GM19328 (cell line): ENCODE results near the gene DDX3X.
A peak's percentile ranks its signal among the peaks of the same experiment; 100 is the strongest.

Experiments
- ATAC-seq: cut with Tn5 transposase; IDR thresholded peaks from one replicate; pipeline ENCODE4 v1.9.1; 2021; ENCODE audit warnings: mild to moderate bottlenecking, moderate library complexity; ENCODE audit not compliant: unreplicated experiment

The DDX3X gene

DNA sequence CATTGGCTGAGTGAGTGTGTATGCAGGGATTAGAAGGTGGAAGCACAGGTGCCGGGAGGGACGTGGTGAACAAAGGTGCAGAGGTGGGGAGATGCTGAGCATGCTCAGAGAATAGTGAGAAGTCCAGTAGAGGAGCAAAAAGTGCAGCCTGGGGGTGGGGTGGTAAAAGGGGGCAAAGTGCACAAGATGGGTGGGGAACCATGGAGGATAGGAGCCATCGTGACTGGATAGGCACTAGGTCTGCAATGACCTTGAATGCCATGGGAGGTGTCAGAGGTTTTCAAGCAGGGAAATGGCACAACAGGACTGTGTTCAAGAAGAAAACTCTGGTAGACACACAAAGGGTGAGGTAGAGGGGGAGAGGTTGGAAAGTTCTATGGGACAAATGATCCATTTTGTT, 6.6 kb upstream of the DDX3X start:
- ATAC-seq: no peak

DNA sequence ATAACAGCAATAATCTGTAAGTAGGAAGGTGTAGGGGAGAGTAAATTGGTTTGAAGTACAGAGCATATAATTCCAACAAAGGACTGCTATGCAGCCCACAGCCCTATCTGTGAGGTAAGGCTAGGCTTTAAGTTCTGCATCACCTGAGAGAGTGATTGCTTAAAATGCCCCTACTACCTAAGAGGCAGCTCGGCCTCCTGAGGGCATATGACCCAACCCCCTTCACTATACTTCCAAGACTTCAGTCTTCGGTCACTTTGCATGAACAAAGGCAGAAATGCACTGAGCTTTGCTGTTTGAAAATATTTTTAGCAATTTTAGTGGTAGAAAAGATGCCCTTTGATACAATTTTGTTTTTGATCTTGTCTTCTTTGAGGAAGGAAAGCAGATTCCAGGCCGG, 4.9 kb upstream of the DDX3X start:
- no peak for ATAC-seq

DNA sequence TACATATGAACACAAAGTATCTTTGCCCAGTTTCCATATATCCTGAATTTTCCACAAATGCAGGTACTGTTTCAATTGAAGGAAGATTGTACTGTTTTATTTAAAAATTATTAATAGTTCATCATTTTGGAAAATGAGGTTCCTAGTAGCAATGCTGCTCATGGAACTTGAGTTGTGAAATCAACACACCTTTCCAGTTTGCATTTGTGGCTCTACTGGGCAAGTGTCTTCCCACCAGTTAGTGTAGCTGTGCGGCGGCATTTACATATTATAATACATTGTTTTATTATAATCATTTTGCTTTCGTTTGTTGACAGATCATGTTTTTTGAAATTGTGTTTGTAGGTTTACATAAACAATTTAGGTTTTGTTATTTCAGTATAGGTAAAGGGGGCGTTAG, 2.0 kb upstream of the DDX3X start:
- ATAC-seq: no peak

DNA sequence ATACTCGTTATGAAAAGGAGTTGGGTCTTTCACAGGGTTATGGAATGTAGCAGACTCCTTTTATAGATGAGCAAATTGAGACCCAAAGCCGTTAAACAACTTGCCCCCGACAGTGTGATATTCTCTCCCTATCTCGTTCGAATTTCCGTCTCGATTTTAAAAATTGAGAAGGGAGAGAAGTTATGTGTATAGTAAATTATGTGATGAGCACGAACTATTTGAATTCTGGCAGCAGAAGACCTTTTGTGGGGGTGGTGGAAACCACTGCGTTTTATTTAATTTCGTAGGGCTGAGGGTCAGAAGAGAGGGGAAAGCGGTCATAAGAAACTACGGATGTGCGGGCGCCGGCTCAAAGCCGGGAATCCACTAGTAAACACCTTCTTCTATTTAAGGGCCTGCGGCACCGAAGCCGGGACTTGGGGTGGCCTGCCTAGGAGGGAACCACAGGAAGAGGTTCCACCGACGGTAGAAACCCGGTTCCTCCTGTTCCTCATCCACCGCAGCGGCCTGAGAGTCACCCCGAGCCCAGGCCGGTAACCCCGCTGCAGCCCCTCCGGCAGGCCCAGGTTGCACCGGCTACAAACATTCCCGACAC, 1.5 kb upstream of the DDX3X start:
- peak; percentile 6 for ATAC-seq

DNA sequence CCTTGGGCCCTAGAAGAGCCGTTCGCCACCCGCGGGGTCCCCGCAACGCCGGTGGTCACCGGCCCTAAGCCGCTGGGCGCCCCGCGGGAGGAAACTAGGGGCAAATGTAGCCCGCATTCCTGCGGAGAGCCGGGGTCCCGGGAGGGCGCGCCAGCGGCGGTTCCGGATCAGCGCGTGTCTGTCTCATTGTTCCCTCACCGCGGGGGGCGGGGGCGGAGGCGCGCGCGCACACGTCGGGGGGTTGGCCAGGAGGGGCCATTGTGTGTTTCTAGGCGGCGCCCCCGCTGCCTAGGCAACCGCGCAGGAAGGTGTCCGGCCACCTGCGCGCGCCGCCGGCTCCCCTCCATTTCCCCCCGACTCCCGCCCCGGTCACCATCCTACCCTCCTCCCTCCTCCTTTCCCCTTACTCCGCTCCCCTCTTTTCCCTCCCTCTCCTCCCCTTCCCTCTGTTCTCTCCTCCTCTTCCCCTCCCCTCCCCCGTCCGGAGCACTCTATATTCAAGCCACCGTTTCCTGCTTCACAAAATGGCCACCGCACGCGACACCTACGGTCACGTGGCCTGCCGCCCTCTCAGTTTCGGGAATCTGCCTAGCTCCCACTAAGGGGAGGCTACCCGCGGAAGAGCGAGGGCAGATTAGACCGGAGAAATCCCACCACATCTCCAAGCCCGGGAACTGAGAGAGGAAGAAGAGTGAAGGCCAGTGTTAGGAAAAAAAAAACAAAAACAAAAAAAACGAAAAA, 789 bp upstream of the DDX3X start:
- peak; percentile 37 for ATAC-seq

DNA sequence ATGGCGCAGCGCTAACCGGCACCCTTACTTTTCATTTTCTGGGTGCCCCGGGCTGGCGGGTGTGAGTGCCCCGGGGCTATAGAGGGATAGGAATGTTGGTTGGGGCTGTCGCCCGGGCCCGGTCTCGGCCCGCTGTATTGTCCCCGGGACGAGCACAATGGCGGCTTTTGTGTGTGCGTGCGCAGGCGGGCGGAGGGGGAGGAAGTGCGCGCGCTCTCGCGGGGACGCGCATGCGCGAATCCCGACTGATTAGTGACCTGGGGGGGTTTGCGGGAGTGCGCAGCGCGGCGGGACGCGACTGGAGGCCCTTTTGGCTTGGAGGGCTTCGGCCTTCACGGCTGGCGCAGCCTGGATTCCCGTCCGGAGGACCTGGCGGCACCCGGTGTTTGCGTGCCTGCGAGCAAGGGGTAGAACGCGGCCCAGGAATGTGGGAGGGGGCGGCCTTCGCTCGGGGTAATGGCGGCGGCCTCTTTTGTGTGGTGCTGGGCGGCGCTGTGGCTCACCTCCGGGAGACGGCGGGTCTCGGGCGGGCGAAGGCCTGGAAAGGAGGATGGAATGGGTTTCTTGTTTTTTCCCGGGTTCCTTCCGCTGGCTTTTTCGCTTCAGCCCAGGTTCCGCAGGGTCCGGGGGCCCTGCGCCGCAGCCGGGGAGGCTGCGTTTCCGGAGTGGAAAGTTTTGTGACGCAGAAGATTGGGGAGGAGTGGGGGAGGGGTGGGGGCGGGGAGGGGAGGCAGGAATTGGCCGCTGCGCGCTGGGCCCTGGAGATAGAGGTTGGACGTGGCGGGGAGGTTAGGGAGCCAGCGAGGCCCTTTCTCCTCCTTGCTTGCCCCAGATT, 618 bp downstream of the DDX3X start:
- ATAC-seq: peak; percentile 21

DNA sequence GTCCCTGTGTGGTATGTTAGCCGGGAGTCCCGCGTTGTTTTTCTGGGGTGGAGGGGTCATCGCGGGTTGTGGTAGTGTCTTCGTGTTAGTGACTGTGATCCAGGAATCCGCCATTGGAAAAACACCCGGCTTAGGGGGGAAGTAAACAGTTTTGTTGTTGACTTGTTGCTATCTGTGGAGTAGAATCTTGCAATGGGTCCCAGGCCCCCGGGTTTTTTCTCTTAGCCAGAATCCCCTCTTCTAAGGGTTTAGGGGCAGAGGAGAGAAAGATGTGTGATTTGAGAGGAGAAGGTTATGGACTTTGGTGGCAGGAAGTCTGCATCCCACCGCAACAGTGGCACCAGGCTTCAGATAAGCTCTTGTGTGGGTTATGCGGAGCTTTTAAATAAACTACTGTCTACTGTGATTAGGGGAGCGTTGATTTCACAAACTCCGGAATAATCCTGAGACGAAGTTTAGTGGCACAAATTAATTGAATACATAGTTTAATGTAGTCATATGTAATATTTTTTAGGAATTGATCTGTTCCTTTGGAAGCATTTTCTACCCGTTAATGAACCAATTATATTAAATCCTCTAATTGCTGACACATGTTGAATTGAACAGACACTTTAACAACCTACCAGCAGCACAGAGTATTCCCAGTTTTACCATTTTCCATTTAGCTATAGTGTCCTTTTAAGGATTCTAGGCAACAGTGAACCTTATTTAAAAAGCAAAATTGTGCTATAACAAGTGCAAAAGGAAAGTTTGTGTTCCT, 1.4 kb downstream of the DDX3X start:
- no peak for ATAC-seq

DNA sequence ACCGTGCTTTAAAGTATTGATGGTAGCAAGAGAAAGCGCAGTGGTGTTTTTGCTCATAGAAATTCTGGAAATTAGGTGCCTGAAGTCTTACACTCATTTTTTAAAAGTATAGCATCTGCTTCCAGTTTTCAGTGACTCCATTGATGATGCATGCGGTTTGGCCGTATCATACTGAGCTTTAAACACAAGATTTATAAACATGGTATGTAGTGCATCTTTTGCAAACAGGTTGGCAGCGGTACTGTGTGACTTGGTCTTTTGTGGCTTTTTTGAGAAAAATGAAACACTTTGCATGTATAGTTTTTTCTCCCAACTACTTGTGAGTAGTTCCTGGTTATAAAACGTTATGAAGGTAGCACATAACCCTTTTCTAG, 2.0 kb downstream of the DDX3X start:
- no peak for ATAC-seq

DNA sequence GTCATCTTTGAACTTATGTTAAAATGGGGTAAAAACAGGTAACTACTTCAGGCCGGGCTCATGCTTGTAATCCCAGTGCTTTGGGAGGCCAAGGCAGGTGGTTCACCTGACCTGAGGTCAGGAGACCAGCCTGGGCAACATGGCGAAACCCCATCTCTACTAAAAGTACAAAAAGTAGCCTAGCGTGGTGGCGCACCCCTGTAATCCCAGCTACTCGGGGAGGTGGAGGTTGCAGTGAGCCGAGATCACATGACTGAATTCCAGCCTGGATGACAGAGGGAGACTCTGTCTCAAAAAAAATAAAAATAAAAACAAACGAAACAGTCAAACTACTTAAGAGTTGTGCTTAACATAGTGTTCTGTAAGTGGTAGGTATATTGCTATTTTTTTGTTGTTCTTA, 2.5 kb downstream of the DDX3X start:
- no peak for ATAC-seq

DNA sequence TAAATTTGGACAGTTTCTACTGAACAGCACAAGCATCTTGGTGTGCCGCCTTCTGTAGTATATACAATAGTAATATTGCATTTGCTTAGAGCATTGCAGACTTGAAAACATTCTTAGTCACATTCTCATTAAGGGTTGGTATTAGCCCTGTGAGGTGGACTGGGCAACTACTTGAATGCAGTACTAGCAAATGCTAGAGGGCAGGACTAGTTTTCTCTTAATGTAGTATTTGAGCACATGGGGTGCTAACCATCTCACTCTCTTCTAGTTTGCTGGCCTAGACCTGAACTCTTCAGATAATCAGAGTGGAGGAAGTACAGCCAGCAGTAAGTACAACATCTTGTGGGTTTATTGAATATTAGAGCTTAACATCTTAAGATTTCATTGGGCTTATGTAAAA, 3.2 kb downstream of the DDX3X start:
- no peak for ATAC-seq

DNA sequence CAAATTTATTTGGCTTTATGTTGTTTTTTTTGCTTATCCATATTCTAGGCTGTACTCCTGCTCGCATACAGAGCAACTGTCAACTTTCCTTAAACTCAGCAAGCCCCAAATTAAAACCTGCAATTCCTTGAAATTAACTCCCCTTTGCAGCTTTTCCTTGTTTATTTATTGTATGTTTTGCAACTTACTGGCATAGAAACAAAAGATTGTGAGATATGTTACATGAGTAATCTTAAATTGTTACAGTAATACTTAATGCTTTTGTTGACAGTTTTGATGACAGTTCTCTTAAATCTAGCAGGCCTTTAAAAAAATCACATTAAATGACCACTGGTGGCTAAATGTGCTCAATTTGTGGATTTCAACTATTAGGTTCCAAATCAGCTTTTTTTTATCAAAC, 4.5 kb downstream of the DDX3X start:
- no peak for ATAC-seq

DNA sequence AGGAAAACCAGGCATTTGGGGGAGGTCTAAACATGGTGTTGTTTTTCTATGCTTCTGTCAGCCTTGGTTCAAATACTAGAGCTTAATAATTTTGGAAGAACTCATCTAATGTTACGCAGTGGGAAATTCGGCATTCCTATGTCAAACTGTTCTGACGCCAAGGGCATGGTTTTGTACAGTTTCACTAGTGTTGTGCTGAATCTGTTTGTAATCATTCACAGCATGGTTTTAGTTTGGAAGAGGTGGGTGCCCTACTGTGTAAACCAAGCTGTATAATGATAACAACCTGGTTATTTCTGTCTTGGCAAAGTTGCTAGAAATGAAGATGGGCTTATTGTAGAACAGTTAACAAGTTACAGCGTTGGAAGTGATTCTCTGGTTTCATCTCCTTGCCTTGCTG, 5.2 kb downstream of the DDX3X start:
- ATAC-seq: no peak

DNA sequence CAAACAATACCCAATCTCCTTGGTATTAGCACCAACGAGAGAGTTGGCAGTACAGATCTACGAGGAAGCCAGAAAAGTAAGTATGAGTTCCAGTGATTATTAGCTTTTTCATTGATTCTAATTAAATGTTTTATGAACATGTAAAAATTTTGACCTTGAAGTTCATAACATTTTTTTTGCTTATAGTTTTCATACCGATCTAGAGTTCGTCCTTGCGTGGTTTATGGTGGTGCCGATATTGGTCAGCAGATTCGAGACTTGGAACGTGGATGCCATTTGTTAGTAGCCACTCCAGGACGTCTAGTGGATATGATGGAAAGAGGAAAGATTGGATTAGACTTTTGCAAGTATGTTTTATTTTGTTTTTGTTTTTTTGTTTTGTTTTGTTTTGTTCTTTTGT, 10.1 kb downstream of the DDX3X start:
- ATAC-seq: no peak

DNA sequence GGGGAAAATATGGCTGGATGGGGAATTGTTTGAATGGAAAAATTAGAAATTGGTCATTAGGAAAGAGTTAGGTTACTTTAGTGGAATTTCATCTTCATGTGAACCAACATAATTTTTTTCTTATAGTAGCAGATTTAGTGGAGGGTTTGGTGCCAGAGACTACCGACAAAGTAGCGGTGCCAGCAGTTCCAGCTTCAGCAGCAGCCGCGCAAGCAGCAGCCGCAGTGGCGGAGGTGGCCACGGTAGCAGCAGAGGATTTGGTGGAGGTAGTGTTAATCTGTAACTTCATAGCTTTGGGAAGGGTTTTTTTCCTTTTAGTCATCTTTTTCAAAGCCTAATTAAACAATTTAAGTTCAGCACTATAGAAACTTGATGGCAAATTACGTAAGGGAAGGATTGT, 13.2 kb downstream of the DDX3X start:
- ATAC-seq: no peak

DNA sequence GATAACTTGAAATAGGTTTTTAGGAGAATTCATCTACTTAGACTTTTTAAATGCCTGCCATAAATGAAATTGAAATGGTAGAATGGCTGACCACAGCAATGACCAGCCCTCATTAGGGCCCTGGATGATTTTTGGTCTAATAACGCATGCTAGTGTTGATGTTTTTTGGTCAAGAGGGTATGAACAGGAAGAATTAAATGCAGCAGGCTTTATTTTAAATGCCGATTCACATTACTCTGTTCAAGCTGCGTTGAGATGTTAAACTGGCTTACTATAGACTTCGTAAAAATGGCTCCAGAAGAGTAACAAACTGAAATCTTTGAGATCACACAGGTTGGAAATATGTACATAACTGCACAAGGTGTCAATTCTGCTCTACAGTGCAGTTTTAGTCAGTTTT, 14.6 kb downstream of the DDX3X start:
- no peak for ATAC-seq

DNA sequence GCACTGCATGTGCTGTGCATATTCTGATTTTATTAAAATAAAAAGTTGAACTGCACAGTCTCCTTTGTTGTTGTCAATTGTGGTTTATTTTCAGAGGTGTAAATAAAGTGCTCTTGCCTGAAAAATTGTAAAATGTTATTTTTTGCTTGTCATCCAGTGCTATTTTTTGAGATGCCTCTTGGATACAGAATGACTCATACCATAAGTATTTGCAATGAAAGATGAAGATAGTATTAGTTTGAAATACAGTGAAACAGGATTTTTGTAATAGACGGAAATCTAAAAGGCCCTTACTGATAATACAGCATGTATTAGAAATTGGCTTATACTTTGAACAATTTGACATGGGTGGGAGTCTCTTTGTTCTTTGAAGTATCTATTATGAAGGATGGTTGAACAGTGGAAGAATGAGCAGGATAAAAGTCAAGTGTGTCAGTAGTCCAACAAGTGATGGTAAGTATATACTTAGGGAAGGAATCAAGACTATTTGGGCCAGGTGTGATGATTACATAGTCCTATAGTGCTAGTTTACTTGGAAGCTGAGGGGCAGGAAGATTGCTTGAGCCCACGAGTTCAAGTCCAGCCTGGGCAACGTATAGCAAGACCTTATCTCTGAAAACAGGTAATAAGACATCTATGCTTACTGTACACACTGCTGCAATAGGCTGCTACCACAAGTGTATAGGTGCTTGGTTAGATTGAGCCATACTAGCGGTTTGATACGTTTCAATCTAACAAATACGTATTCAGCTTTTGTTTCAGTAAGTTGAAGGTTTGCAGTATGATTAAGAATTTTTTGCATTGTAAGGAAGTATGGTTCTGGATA, 16.4 kb downstream of the DDX3X start:
- ATAC-seq: no peak

DNA sequence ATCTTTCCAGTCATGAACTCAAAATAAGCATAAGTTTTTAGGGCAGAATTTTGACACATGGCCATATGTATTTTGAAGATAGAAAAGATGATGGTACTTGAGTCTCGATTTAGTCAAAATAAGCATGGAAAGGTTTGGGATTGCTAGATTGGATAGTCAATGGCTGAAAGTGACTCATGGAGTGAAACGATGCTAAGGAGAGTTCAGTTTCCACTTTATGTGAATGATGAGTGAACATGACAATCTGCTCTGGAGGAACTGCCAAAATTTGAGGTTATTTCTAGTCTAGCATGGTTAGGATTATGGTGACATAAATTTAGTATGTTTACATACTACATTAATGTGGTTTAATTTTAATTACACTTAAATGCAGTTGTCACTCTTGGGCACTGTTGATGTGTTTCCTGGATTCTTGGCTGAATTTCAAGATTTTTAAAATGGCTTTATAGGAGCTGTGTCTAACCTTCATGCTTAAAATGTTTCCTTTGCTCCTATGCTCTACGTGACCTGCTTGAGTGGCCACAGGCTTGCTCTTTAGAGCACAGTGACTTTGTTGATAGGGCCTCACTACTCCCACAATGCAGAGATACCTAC, 17.1 kb downstream of the DDX3X start:
- no peak for ATAC-seq

DNA sequence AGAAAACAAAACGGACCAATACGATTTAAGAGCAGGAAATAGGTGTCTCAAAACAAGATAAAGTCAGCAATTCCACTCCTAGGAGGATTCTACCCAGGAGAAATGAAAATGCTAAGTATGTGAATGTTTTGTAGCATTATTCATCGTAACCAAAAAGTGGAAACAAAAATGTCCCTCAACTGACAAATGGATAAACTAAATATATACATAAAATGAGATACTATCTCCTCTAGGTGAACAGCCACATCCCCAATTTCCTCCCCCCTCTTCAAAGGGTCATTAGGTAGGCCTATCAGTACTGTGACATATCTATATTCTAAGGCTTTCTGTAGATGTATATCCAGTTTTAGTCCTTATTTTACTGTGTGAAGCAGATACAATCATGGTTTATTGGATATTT, 18.0 kb downstream of the DDX3X start:
- no peak for ATAC-seq

DNA sequence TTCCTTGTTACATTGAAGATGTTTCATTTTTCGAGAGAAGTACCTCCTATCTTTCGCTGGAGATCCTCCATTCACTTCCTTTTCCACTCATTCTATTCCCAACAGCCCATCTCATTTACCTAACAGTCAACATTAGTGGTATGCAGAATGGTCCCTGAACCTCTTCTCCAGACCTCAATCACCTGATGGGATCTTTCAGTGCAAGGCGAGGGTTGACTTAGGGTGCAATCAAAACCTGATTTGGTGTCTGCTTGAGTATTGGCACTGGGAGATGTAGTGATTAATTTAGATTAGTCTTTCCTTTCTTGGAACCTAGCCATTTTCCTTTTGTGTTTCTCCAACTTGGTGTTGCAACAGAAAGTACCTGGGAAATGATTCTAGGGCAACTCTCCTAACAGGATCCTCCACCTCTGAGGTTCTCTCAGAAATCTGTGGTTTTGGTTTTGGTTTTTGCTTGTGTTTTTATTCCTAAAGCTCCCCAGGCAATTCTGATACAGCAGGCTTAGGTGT, 18.4 kb downstream of the DDX3X start:
- no peak for ATAC-seq

DNA sequence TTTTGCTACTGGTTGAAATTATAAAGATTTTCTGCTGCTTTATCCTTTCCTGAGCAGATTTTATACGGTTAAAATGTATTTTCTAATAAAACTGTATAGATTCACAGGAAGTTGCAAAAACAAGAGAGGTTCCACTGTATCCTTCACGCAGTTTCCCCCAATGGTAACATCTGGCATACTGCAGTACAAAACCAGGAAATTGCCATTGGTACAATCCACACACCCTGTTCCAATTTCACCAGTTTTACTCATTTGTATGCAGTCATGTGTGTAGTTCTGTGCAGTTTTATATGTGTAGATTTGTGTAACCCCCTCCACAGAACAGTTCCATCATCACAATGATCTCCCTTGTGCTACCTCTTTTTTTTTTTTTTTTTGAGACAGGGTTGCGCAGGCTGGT, 20.0 kb downstream of the DDX3X start:
- ATAC-seq: no peak
